Measurements from ENCODE around the gene IDE.
"Not testable (repeated sequence)": the region's sequence is repeated elsewhere in the genome, so short reads cannot be mapped to it uniquely, and the experiment has no call there.

Gene IDE

DNA sequence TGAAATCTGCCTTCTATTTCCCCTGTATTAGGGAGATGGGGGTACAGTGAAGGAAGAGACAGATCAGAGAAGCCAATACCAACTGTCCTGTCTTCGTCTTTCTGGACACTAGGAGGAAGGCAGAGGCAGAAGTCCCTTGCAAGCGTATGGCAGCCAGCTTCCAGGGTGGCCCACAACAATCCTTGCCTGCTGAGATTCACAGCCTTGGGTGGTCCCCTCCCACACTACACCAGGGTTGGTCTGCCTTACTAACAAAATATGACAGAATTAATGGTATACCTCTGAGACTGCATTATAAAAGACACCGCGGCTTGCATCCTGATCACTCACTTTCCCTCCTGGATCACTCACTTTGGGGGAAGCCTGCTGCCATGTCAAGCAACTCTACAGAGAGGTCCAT, 90.4 kb downstream of the IDE start:
- no peaks in the 10 kb centered on the region for H3K4me1 Mint-ChIP-seq (ENCODE audit: low read depth)
- no peak overlapping the region for H3K27ac Mint-ChIP-seq
- no peak overlapping the region for H3K4me3 Mint-ChIP-seq
- H3K36me3 Mint-ChIP-seq = peaks cover 19% of the 10 kb centered on the region
- no peaks in the 10 kb centered on the region for H3K9me3 Mint-ChIP-seq (ENCODE audit: low read depth)
- no peaks in the 10 kb centered on the region for H3K27me3 Mint-ChIP-seq

DNA sequence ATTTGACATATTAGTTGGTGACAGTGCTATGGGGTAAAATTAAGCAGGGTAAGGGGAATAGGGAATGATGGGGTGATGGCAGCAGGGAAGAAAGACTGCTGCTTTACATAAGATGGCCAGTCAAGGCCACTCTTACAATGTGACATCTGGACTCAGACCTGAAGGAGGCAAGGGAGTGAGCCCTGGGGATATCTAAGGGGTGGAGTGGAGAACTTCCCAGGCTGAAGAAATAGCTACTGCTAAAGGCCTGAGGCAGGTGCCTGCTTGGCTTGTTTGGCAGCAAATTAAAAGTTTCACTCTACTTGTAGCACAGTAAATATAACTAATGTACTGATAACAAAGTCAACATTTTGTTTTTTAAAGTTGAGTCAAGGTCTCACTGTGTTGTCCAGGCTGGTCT, 93.5 kb downstream of the IDE start:
- Mint-ChIP-seq H3K27ac (no peak overlapping the region), H3K4me1 (ENCODE audit: low read depth) (no peaks in the 10 kb centered on the region), H3K4me3 (no peak overlapping the region), H3K36me3 (peaks cover 13% of the 10 kb centered on the region), H3K27me3 (no peaks in the 10 kb centered on the region), H3K9me3 (ENCODE audit: low read depth) (no peaks in the 10 kb centered on the region)

DNA sequence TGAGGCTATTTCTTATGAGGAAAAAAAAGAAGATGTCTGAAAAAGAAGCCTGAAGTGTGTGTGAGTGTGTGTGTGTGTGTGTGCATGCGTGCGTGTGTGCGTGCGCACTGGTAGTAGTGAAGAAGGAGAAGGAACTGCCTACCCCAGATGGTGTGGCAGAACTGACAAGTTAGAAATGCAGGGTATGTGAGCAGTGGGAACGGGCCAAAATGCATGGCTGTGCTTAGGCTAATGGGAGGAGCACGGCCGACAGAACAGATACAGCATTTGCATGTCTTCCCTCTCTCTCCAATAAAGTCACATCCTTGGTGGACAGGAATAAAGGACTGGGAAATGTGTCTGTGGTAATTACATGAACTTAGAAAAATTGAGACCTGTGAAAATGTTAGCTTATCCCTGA, 94.3 kb downstream of the IDE start:
- Mint-ChIP-seq H3K9me3 (ENCODE audit: low read depth) (no peaks in the 10 kb centered on the region), H3K4me3 (no peak overlapping the region), H3K27ac (no peak overlapping the region), H3K36me3 (peaks cover 9% of the 10 kb centered on the region), H3K4me1 (ENCODE audit: low read depth) (no peaks in the 10 kb centered on the region), H3K27me3 (no peaks in the 10 kb centered on the region)

DNA sequence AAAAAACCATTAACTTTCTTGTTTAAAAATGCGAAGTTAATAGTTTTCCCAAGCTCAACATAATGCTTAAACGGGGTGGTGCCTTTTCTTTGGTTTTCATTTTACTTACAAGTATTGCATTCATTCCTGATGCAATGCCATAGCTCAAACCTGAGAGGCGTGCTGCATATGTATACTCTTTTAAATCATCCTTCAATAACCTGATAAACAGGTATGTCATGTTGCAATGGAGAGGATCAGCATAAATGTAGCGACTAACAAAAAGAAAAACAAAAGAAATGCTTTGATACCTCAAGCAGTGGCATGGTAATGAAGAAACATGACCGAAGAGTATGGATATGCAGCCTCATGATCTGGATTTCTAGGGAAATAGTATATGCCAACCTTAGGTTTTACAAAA, 95.4 kb downstream of the IDE start:
- Mint-ChIP-seq H3K36me3 (peaks cover 9% of the 10 kb centered on the region), H3K4me1 (ENCODE audit: low read depth) (no peaks in the 10 kb centered on the region), H3K27me3 (no peaks in the 10 kb centered on the region), H3K27ac (no peak overlapping the region), H3K9me3 (ENCODE audit: low read depth) (no peaks in the 10 kb centered on the region), H3K4me3 (no peak overlapping the region)

DNA sequence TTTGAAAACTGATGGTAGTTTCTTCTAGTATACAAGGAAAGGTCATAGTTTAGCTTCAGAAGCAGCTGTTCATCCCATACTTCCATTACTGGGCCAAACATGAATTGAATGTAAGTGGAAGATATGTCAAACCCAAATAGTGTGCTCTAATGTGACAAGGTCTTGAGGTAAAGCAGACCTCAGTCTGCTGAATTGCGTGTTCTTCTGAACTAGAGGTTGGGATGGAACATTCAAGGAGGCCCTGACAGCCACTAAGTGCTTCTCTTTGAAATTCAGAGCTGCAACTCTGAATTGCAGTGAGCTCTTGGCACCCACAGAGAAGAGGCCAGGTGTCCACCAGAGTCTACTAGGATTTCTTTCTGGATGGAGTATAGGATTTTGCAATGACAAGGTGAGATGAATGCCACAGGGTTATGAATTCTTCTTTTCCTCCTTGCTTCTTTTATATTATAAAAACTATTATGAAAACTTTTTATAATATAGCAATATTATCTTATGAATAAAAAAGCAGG, 98.5 kb downstream of the IDE start:
- Mint-ChIP-seq H3K27me3 (no peaks in the 10 kb centered on the region), H3K9me3 (ENCODE audit: low read depth) (no peaks in the 10 kb centered on the region), H3K4me3 (no peak overlapping the region), H3K4me1 (ENCODE audit: low read depth) (no peaks in the 10 kb centered on the region), H3K36me3 (peaks cover 5% of the 10 kb centered on the region), H3K27ac (no peak overlapping the region)

DNA sequence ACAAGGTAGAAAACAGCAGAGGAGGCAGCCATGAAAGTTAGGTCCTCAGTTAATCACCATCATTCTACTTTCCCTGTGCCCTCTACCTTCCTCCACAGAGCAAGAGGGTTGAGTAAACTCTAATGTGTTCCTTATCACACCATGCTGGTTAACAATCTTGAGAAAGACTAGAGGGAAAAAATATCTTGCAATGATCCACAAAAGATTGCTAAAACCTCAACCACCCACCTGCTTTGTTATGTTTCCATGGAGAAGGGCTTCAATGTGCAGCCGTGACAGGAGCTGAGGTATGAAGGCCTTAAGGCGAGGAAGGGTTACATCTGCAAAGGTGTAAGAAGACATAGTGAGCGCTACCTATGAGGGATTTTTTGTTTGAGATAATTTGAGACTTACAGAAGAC, 103.9 kb downstream of the IDE start:
- peaks cover 18% of the 10 kb centered on the region for H3K36me3 Mint-ChIP-seq
- H3K9me3 Mint-ChIP-seq (ENCODE audit: low read depth) = no peaks in the 10 kb centered on the region
- no peaks in the 10 kb centered on the region for H3K27me3 Mint-ChIP-seq
- no peak overlapping the region for H3K4me3 Mint-ChIP-seq
- H3K4me1 Mint-ChIP-seq (ENCODE audit: low read depth) = no peaks in the 10 kb centered on the region
- no peak overlapping the region for H3K27ac Mint-ChIP-seq

DNA sequence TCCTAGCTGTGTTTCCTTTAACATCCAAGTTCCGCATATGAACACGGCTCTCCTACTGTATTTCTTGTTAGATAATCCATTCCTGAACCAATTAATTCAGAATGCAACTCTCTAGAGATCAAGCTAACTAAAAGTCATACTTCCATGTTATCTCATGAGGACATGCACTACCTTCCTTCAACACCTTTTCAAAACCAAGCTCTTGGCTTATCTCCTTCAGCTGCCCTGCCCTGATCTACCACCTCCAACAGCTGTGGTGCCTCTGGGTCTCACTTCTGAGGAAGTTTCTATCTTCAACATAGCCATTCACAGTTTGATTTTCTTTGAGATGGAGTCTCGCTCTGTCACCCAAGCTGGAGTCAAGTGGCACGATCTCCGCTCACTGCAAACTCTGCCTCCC, 109.5 kb downstream of the IDE start:
- H3K36me3 Mint-ChIP-seq = peaks cover 25% of the 10 kb centered on the region
- no peak overlapping the region for H3K27ac Mint-ChIP-seq
- no peaks in the 10 kb centered on the region for H3K27me3 Mint-ChIP-seq

DNA sequence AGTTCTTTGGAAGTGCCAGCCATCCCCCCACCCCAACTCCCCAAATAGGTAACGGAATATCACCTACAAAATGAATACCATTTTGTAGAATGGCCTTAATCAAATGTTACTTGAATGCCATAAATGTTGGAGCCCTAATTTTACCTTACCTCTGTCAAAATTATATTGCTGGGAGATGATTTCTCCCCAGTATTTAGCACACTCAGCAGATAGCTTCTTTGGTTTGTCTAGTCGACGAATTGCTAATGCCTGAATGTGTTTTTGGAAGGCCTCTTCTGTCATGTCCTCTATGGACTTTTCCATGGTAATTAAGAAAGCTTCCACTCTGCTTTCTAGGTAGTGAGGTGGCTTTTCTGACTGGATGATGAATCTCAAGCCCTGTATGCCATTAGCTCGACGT, 110.3 kb downstream of the IDE start:
- Mint-ChIP-seq H3K9me3 (ENCODE audit: low read depth) (no peaks in the 10 kb centered on the region), H3K4me3 (no peak overlapping the region), H3K27ac (no peak overlapping the region), H3K27me3 (no peaks in the 10 kb centered on the region), H3K4me1 (ENCODE audit: low read depth) (no peaks in the 10 kb centered on the region), H3K36me3 (peaks cover 23% of the 10 kb centered on the region)

More for the DNA sequence above, 109.5 kb downstream of the IDE start:
- no peaks in the 10 kb centered on the region for H3K9me3 Mint-ChIP-seq (ENCODE audit: low read depth)
- H3K4me1 Mint-ChIP-seq (ENCODE audit: low read depth) = no peaks in the 10 kb centered on the region
- no peak overlapping the region for H3K4me3 Mint-ChIP-seq

DNA sequence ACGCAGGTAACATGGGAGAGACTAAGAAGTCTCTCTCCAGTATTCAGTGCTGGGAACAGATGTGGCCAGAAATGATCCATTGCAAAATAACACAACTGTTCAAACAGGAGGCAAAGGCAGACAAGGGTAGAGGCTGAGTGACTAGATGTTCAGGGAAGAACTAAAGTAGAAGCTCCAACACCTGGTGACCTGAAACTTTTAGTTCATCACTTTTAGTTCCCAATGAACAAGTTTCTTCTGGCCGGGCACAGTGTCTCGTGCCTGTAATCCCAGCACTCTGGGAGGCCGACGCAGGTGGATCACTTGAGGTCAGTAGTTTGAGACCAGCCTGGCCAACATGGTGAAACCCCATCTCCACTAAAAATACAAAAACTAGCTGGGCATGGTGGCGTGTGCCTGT, 118.9 kb downstream of the IDE start:
- not testable (repeated sequence) for H3K27ac Mint-ChIP-seq; H3K9me3 Mint-ChIP-seq (ENCODE audit: low read depth); H3K36me3 Mint-ChIP-seq; H3K27me3 Mint-ChIP-seq; H3K4me1 Mint-ChIP-seq (ENCODE audit: low read depth); H3K4me3 Mint-ChIP-seq

DNA sequence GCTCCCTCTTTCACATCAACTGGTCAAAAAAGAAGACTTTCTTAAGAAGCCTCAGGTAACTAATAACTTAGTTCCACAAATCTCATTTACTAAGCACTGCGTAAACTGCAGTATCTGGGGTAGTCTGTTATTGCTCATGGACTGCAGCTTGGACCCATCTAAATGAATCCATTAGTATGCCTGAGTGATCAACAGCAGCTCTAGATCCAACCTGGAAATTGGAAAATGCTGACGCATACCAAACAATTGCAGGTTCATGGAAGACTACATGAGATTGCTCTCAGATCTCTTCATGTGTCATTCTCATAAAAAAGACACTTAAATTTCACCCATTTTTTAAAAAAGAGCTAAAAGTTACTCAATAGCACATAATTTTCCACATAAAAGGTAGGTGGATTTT, 121.6 kb downstream of the IDE start:
- Mint-ChIP-seq H3K4me3 (no peak overlapping the region), H3K27me3 (no peaks in the 10 kb centered on the region), H3K4me1 (ENCODE audit: low read depth) (no peaks in the 10 kb centered on the region), H3K27ac (no peak overlapping the region), H3K9me3 (ENCODE audit: low read depth) (no peaks in the 10 kb centered on the region), H3K36me3 (peaks cover 18% of the 10 kb centered on the region)

DNA sequence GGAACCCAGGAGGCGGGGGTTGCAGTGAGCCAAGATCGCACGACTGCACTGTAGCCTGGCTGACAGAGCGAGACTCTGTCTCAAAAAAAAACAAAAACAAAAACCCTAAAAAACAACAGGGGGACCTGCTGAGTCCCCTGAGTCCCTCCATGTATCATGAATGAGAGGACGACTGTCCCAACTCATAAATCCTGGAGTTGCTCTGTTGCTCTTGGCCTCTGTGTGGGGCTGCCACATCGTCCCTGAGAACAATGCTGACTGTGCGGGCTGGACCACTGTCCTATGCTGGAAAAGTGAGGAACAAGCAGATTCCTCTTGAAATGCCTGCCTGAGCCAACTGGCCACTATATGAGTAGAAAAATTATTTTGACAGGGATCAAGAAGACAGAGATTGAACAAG, 122.5 kb downstream of the IDE start:
- H3K4me1 Mint-ChIP-seq (ENCODE audit: low read depth) = no peaks in the 10 kb centered on the region
- no peaks in the 10 kb centered on the region for H3K9me3 Mint-ChIP-seq (ENCODE audit: low read depth)
- no peak overlapping the region for H3K4me3 Mint-ChIP-seq
- peaks cover 18% of the 10 kb centered on the region for H3K36me3 Mint-ChIP-seq
- no peaks in the 10 kb centered on the region for H3K27me3 Mint-ChIP-seq
- H3K27ac Mint-ChIP-seq = no peak overlapping the region

DNA sequence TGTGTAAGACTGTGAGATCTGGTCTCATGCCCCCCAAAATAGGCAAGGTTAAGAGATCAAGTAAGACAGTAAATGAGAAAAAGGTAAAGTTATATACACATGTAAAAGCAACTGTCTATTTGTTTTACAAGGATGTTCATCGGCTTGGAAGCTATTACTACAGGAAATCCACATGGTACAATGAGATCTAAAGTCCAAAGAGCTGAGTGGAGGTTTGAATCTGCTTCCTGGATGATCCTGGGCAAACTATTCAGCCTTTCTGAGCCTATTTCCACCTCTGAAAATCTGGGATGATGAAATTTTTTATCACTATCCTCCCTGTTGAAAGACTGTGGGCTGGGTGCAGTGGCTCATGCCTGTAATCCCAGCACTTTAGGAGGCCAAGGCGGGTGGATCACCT, 123.0 kb downstream of the IDE start:
- H3K27me3 Mint-ChIP-seq = no peaks in the 10 kb centered on the region
- no peaks in the 10 kb centered on the region for H3K9me3 Mint-ChIP-seq (ENCODE audit: low read depth)
- no peak overlapping the region for H3K27ac Mint-ChIP-seq
- no peaks in the 10 kb centered on the region for H3K4me1 Mint-ChIP-seq (ENCODE audit: low read depth)
- H3K4me3 Mint-ChIP-seq = no peak overlapping the region
- H3K36me3 Mint-ChIP-seq = peaks cover 15% of the 10 kb centered on the region

DNA sequence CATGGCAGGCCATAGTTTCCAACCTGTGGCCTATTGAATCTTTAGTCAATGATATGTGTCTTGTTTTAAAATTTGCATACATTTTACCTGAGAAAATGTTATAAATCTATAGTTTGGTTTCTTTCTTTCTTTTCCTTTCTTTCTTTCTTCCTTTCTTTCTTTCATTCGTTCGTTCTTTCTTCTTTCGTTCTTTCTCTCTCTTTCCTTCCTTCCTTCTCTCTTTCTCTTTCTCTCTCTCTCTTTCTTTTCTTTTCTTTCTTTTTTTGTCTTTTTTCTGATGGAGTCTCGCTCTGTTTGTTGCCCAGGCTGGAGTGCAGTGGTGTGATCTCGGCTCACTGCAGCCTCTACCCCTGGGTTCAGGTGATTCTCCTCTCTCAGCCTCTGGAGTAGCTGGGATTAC, 133.3 kb downstream of the IDE start:
- H3K9me3 Mint-ChIP-seq (ENCODE audit: low read depth) = no peaks in the 10 kb centered on the region
- H3K36me3 Mint-ChIP-seq = no peaks in the 10 kb centered on the region
- no peak overlapping the region for H3K27ac Mint-ChIP-seq
- H3K4me3 Mint-ChIP-seq = no peak overlapping the region
- no peaks in the 10 kb centered on the region for H3K27me3 Mint-ChIP-seq
- H3K4me1 Mint-ChIP-seq (ENCODE audit: low read depth) = no peaks in the 10 kb centered on the region

DNA sequence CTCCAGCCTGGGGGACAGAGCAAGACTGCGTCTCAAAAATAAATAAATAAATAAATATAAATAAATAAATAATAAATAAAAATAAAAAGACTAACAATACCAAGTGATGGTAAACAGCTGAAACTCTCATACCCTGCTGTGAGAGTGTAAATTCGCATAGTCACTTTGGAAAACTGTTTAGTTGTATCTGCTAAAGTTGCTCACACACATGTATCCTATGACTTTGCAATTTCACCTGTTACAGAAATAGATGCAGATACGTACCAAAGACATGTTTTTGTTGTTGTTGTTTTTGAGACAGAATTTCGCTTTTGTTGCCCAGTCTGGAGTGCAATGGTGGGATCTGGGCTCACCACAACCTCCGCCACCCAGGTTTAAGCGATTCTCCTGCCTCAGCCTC, 135.7 kb downstream of the IDE start:
- Mint-ChIP-seq H3K27ac (no peak overlapping the region), H3K9me3 (ENCODE audit: low read depth) (no peaks in the 10 kb centered on the region), H3K4me1 (ENCODE audit: low read depth) (no peaks in the 10 kb centered on the region), H3K27me3 (no peaks in the 10 kb centered on the region), H3K36me3 (no peaks in the 10 kb centered on the region), H3K4me3 (no peak overlapping the region)

DNA sequence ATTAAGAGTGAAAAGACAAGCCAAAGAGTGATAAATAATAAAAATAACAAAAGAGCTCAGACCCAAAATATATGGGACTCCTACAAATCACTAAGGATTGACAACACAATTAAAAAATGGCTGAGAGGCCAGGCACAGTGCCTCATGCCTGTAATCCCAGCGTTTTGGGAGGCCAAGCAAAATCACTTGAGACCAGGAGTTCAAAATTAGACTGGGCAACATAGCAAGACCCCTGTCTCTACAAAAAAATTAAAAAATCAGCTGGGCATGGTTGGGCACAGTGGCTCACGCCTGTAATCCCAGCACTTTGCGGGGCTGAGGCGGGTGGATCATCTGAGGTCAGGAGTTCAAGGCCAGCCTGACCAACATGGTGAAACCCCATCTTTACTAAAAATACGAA, 137.3 kb downstream of the IDE start:
- H3K36me3 Mint-ChIP-seq = no peaks in the 10 kb centered on the region
- H3K27ac Mint-ChIP-seq = no peak overlapping the region
- H3K9me3 Mint-ChIP-seq (ENCODE audit: low read depth) = no peaks in the 10 kb centered on the region
- H3K4me1 Mint-ChIP-seq (ENCODE audit: low read depth) = no peaks in the 10 kb centered on the region
- no peaks in the 10 kb centered on the region for H3K27me3 Mint-ChIP-seq
- no peak overlapping the region for H3K4me3 Mint-ChIP-seq

DNA sequence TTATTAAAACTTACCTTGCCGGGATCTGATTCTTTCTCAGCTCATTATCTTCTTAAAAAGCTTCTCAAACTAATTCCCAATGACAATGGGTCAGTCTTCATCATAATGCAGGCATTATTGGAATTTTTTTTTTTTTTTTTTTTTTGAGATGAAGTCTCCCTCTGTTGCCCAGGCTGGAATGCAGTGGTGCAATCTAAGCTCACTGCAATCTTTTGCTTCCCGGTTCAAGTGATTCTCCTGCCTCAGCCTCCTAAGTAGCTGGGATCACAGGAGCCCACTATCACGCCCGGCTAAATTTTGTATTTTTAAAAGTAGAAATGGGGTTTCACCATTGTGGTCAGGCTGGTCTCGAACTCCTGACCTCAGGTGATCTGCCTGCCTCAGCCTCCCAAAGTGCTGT, 137.8 kb downstream of the IDE start:
- H3K4me3 Mint-ChIP-seq; H3K36me3 Mint-ChIP-seq; H3K27me3 Mint-ChIP-seq; H3K27ac Mint-ChIP-seq; H3K9me3 Mint-ChIP-seq (ENCODE audit: low read depth); H3K4me1 Mint-ChIP-seq (ENCODE audit: low read depth): not testable (repeated sequence)

DNA sequence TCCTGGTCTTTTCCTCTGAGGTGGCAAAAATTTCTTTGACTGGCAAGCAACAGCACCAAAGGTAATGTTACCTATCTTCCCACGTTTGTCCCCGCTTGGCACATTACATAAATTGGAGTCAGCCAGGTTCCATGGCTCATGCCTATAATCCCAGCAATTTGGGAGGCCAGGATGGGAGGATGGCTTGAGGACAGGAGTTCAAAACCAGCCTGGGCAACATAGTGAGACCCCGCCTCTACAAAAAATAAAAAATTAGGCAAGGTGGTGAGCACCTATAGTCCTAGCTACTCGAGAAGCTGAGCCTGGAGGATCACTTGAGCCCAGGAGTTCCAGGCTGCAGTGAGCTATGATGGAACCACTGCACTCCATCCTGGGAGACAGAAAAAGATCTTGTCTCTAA, 139.5 kb downstream of the IDE start:
- H3K9me3 Mint-ChIP-seq (ENCODE audit: low read depth) = no peaks in the 10 kb centered on the region
- no peaks in the 10 kb centered on the region for H3K4me1 Mint-ChIP-seq (ENCODE audit: low read depth)
- H3K36me3 Mint-ChIP-seq = no peaks in the 10 kb centered on the region
- H3K27me3 Mint-ChIP-seq = no peaks in the 10 kb centered on the region
- H3K27ac Mint-ChIP-seq = no peak overlapping the region
- H3K4me3 Mint-ChIP-seq = no peak overlapping the region

All from activated naive CD8-positive, alpha-beta T cell (primary cell).